ENCODE data around the gene SPDYC.
"Not testable (repeated sequence)": the region's sequence is repeated elsewhere in the genome, so short reads cannot be mapped to it uniquely, and the experiment has no call there.

DNA sequence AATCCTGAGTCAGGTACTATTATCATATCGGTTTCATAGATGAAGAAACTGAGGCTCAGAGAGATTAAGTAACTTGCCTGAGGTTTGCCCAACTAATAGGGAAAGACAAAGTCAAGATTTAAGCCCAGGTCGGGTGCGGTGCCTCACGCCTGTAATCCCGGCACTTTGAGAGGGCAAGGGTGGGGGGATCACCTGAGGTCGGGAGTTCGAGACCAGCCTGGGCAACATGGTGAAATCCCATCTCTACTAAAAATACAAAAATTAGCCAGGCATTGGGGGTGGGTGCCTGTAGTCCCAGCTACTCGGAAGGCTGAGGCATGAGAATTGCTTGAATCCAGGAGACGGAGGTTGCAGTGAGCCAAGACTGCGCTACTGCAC is 19.9 kb upstream of the SPDYC start:
- TF ChIP-seq, protein P1, sequence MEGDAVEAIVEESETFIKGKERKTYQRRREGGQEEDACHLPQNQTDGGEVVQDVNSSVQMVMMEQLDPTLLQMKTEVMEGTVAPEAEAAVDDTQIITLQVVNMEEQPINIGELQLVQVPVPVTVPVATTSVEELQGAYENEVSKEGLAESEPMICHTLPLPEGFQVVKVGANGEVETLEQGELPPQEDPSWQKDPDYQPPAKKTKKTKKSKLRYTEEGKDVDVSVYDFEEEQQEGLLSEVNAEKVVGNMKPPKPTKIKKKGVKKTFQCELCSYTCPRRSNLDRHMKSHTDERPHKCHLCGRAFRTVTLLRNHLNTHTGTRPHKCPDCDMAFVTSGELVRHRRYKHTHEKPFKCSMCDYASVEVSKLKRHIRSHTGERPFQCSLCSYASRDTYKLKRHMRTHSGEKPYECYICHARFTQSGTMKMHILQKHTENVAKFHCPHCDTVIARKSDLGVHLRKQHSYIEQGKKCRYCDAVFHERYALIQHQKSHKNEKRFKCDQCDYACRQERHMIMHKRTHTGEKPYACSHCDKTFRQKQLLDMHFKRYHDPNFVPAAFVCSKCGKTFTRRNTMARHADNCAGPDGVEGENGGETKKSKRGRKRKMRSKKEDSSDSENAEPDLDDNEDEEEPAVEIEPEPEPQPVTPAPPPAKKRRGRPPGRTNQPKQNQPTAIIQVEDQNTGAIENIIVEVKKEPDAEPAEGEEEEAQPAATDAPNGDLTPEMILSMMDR (IDR thresholded peaks at IDR 0.05): not testable (repeated sequence)
- not testable (repeated sequence) for TF ChIP-seq POLR2AphosphoS5 (IDR thresholded peaks at IDR 0.05)
